NB4 (cell line): ENCODE results near the gene FOXD4L6.
"Not testable (repeated sequence)": the region's sequence is repeated elsewhere in the genome, so short reads cannot be mapped to it uniquely, and the experiment has no call there.

Experiments used
- POLR2A ChIP-seq: IDR thresholded peaks from 2 replicates; pipeline ENCODE4 v1.6.1; 2011; ENCODE audit warnings: mild to moderate bottlenecking; ENCODE audit not compliant: insufficient read length; ENCODE audit errors: extremely low read depth
- TF ChIP-seq, protein P1 (sequence below): IDR thresholded peaks from one replicate; pipeline ENCODE4 v1.5.1; 2012; ENCODE audit warnings: low read depth, low read length

DNA sequence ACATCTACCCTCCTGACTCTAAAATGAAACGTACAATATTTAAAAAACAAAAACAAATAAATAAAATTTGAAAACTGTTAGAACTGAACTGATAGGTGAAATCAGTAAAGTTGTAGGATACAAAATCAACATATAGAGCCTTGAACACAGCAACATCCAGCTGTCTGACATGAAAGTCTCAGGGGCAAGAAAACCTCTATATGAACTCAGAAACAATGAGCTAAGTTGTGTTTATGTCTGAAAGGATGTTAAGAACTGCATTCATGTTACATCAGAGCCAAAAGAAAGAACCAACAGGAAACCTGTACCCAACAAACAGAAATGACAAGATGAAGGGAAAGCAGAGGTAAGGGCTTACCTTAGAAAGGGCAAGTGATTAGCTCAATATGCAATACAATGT lies 41.8 kb downstream of the FOXD4L6 start:
- TF ChIP-seq, protein P1, sequence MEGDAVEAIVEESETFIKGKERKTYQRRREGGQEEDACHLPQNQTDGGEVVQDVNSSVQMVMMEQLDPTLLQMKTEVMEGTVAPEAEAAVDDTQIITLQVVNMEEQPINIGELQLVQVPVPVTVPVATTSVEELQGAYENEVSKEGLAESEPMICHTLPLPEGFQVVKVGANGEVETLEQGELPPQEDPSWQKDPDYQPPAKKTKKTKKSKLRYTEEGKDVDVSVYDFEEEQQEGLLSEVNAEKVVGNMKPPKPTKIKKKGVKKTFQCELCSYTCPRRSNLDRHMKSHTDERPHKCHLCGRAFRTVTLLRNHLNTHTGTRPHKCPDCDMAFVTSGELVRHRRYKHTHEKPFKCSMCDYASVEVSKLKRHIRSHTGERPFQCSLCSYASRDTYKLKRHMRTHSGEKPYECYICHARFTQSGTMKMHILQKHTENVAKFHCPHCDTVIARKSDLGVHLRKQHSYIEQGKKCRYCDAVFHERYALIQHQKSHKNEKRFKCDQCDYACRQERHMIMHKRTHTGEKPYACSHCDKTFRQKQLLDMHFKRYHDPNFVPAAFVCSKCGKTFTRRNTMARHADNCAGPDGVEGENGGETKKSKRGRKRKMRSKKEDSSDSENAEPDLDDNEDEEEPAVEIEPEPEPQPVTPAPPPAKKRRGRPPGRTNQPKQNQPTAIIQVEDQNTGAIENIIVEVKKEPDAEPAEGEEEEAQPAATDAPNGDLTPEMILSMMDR = not testable (repeated sequence)
- not testable (repeated sequence) for TF ChIP-seq POLR2A
